GM23248 (cell line): ENCODE results near the gene ATG16L2. TPM values are rescaled to one million over a fixed set of nuclear protein-coding genes. Genes with fewer than 3 reads are reported as not detected.

Source experiments
- DNase-seq: peaks from one replicate; pipeline ENCODE4 v3.0.0-alpha.2; 2015
- H2AFZ ChIP-seq: fragments of 200-600 bp; sonication (generic); 2 replicates; pipeline ENCODE4 v1.6.1; 2016; ENCODE audit warnings: antibody characterized with exemption
- H3F3A ChIP-seq: fragments of 200-600 bp; sonication (generic); 2 replicates; pipeline ENCODE4 v1.6.1; 2016; ENCODE audit warnings: mild to moderate bottlenecking, antibody characterized with exemption, mixed run types; ENCODE audit not compliant: insufficient read depth
- H3K27ac ChIP-seq: fragments of 200-600 bp; sonication (generic); 2 replicates; pipeline ENCODE4 v1.5.1; 2016; ENCODE audit warnings: mild to moderate bottlenecking
- H3K27me3 ChIP-seq: fragments of 200-600 bp; sonication (generic); replicated peaks from 2 replicates; pipeline ENCODE4 v1.6.1; 2016; ENCODE audit warnings: mild to moderate bottlenecking; ENCODE audit not compliant: insufficient read depth
- H3K36me3 ChIP-seq: fragments of 200-600 bp; sonication (generic); 2 replicates; pipeline ENCODE4 v1.6.1; 2016; ENCODE audit warnings: low read depth, mild to moderate bottlenecking
- H3K4me1 ChIP-seq: fragments of 200-600 bp; sonication (generic); 2 replicates; pipeline ENCODE4 v1.6.1; 2016; ENCODE audit warnings: mild to moderate bottlenecking; ENCODE audit not compliant: insufficient read depth
- H3K4me2 ChIP-seq: fragments of 200-600 bp; sonication (generic); one replicate; pipeline ENCODE4 v1.6.1; 2016; ENCODE audit warnings: mild to moderate bottlenecking; ENCODE audit not compliant: unreplicated experiment
- H3K4me3 ChIP-seq: fragments of 200-600 bp; sonication (generic); 2 replicates; pipeline ENCODE4 v1.5.1; 2016; ENCODE audit warnings: mild to moderate bottlenecking
- H3K79me2 ChIP-seq: fragments of 200-600 bp; sonication (generic); 2 replicates; pipeline ENCODE4 v1.6.1; 2016; ENCODE audit warnings: mild to moderate bottlenecking; ENCODE audit not compliant: insufficient read depth
- H3K9ac ChIP-seq: fragments of 200-600 bp; sonication (generic); 2 replicates; pipeline ENCODE4 v1.6.1; 2016; ENCODE audit warnings: mild to moderate bottlenecking
- H3K9me2 ChIP-seq: fragments of 200-600 bp; sonication (generic); 2 replicates; pipeline ENCODE4 v1.6.1; 2016; ENCODE audit warnings: mixed run types, mild to moderate bottlenecking, moderate library complexity; ENCODE audit not compliant: insufficient read depth
- H3K9me3 ChIP-seq: fragments of 200-600 bp; sonication (generic); one replicate; pipeline ENCODE4 v1.6.1; 2017; ENCODE audit warnings: low read depth
- H4K20me1 ChIP-seq: fragments of 200-600 bp; sonication (generic); 2 replicates; pipeline ENCODE4 v1.6.0; 2016; ENCODE audit not compliant: insufficient read depth
- EZH2 ChIP-seq: fragments of 200-600 bp; sonication (generic); IDR thresholded peaks from 2 replicates; pipeline ENCODE4 v1.6.1; 2018; ENCODE audit warnings: antibody characterized with exemption, mild to moderate bottlenecking; ENCODE audit not compliant: insufficient read depth, poor library complexity, severe bottlenecking
- EZH2phosphoT487 ChIP-seq: fragments of 200-600 bp; sonication (generic); IDR thresholded peaks from 2 replicates; pipeline ENCODE4 v1.6.1; 2018; ENCODE audit warnings: antibody characterized with exemption, moderate library complexity, mild to moderate bottlenecking, low read depth; ENCODE audit not compliant: insufficient read depth
- WGBS, 2 experiments: methylation state at CpG; one replicate each; pipeline ENCODE4 v1.1.6; 2015 to 2017; ENCODE audit warnings: low lambda C conversion rate in 2 of 2, low coverage in 1 of 2; ENCODE audit errors: missing lambda C conversion rate in 2 of 2; 5-methylcytosine and 5-hydroxymethylcytosine counted together
- in situ Hi-C: fragments of 300-500 bp; cut with MboI; formaldehyde crosslinking; loops from 2 replicates; pipeline ENCODE4 v1.15.0; 2020
- polyA plus RNA-seq: library from polyadenylated mRNA; unstranded; fragments of >200 nt; fragmentation: Nextera tagmentation; extraction: Ambion mirVana; gene quantifications from 2 replicates; pipeline ENCODE4 v1.2.1, GENCODE V29; 2016
- total RNA-seq: library from RNA; depleted of rRNA; stranded (reverse); fragments of >200 nt; shearing (Covaris generic); gene quantifications from 2 replicates; pipeline ENCODE4 v1.2.3, GENCODE V29; 2014

The ATG16L2 gene
- total and polyA plus RNA-seq, 2 experiments from 2014 or later, result 12.3 to 14.3 TPM

- WGBS, 2 experiments, result 95 to 100% methylated on average over 4 of the region's 4 CpGs
- in situ Hi-C loops, result no loop called here
- Histone ChIP-seq H2AFZ (no peak overlapping the region), H3K4me3 (no peak overlapping the region), H3K9ac (no peak overlapping the region), H3K4me2 (no peak overlapping the region), H3K4me1 (peaks cover 35% of the 10 kb centered on the region), H3K27ac (no peak overlapping the region), H3K9me2 (no peaks in the 10 kb centered on the region), H3K27me3 (no peaks in the 10 kb centered on the region), H4K20me1 (no peaks in the 10 kb centered on the region), H3K79me2 (no peaks in the 10 kb centered on the region), H3K36me3 (no peaks in the 10 kb centered on the region), H3F3A (peaks cover 15% of the 10 kb centered on the region), H3K9me3 (no peaks in the 10 kb centered on the region)
- no peak for DNase-seq
- TF ChIP-seq EZH2 (no peak), EZH2phosphoT487 (no peak)
Measured at GRCh38 chr11:72860592-72860991, 46.4 kb downstream of the ATG16L2 start.

- H3K9ac ChIP-seq, result no peak overlapping the region
- H3K4me2 ChIP-seq, result no peak overlapping the region
- H3F3A ChIP-seq, result peaks cover 19% of the 10 kb centered on the region
- no peaks in the 10 kb centered on the region for H3K9me2 ChIP-seq
- in situ Hi-C loops, result no loop called here
- TF ChIP-seq EZH2 (no peak), EZH2phosphoT487 (no peak)
- no peak overlapping the region for H3K27ac ChIP-seq
- H3K9me3 ChIP-seq, result no peaks in the 10 kb centered on the region
- H3K36me3 ChIP-seq, result no peaks in the 10 kb centered on the region
- H4K20me1 ChIP-seq, result no peaks in the 10 kb centered on the region
- H3K4me1 ChIP-seq, result peaks cover 29% of the 10 kb centered on the region
- no peak for DNase-seq
- WGBS, 2 experiments, result 100% methylated on average over 1 of the region's 1 CpG
- H2AFZ ChIP-seq, result no peak overlapping the region
- no peaks in the 10 kb centered on the region for H3K27me3 ChIP-seq
- no peaks in the 10 kb centered on the region for H3K79me2 ChIP-seq
- H3K4me3 ChIP-seq, result no peak overlapping the region
Measured at GRCh38 chr11:72863091-72863490, 48.9 kb downstream of the ATG16L2 start.

GRCh38 chr11:72863916-72864315 lies 49.7 kb downstream of the ATG16L2 start:
- no peak overlapping the region for H3K4me2 ChIP-seq
- peaks cover 27% of the 10 kb centered on the region for H3K4me1 ChIP-seq
- H3K36me3 ChIP-seq, result no peaks in the 10 kb centered on the region
- H3F3A ChIP-seq, result peaks cover 19% of the 10 kb centered on the region
- in situ Hi-C loops, result no loop called here
- no peak for TF ChIP-seq EZH2
- TF ChIP-seq EZH2phosphoT487, result no peak
- no peak overlapping the region for H3K27ac ChIP-seq
- no peak overlapping the region for H2AFZ ChIP-seq
- H3K79me2 ChIP-seq, result no peaks in the 10 kb centered on the region
- H4K20me1 ChIP-seq, result no peaks in the 10 kb centered on the region
- WGBS, 2 experiments, result 63 to 78% methylated on average over 1 of the region's 1 CpG
- H3K27me3 ChIP-seq, result no peaks in the 10 kb centered on the region
- no peak for DNase-seq
- no peak overlapping the region for H3K9ac ChIP-seq
- H3K9me3 ChIP-seq, result no peaks in the 10 kb centered on the region
- no peaks in the 10 kb centered on the region for H3K9me2 ChIP-seq
- H3K4me3 ChIP-seq, result no peak overlapping the region

- WGBS, 2 experiments, result 11 to 14% methylated on average over 5 of the region's 5 CpGs
- Histone ChIP-seq H4K20me1 (no peaks in the 10 kb centered on the region), H3K27ac (peak overlapping the region; percentile 33), H3K9me3 (no peaks in the 10 kb centered on the region), H3K27me3 (no peaks in the 10 kb centered on the region), H2AFZ (no peak overlapping the region), H3K79me2 (no peaks in the 10 kb centered on the region), H3F3A (peaks cover 19% of the 10 kb centered on the region), H3K4me1 (peaks cover 23% of the 10 kb centered on the region), H3K36me3 (no peaks in the 10 kb centered on the region), H3K4me3 (no peak overlapping the region), H3K9me2 (no peaks in the 10 kb centered on the region), H3K4me2 (peak overlapping the region; percentile 53), H3K9ac (no peak overlapping the region)
- peak; percentile 77 for DNase-seq
- no peak for TF ChIP-seq EZH2
- TF ChIP-seq EZH2phosphoT487, result no peak
- in situ Hi-C loops, result no loop called here
Measured at GRCh38 chr11:72864702-72865655, 50.8 kb downstream of the ATG16L2 start.
